ENCODE results near the gene CASP7. TPM values are rescaled to one million over a fixed set of nuclear protein-coding genes. Genes with fewer than 3 reads are reported as not detected.
A peak's percentile ranks its signal among the peaks of the same experiment; 100 is the strongest.

CASP7 gene
- total RNA-seq, 2 donors from 2014 or later, result 31.2 to 45.8 TPM

DNA sequence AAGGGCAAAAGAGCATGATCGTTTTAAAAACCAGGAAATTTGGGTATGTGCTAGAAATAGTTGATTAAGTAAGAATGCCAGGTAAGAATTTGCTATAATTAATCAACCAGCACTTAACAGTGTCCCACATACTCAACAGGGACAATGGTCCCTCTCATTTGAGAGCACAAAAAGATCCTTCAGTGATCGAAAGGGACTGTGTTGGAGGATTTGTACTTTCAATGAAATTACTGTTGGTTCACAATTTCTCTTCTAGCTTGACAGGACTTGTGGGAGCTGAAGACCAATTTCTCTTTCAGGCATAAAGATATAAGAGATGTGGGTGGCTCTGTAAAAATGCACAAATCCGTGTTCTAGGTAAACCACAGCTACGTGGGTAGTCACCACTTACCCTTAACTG, 59.3 kb downstream of the CASP7 start:
- Mint-ChIP-seq H3K9me3 (no peaks in the 10 kb centered on the region), H3K36me3 (peaks cover 4% of the 10 kb centered on the region), H3K4me1 (ENCODE audit: low read depth in 2 of 2) (no peaks in the 10 kb centered on the region), H3K4me3 (no peak overlapping the region), H3K27ac (no peak overlapping the region), H3K27me3 (peaks cover 1 to 7% of the 10 kb centered on the region in 2 donors)
- no peak for DNase-seq (ENCODE audit: low spot score)
- no peak for ATAC-seq

GRCh38 chr10:113739577-113739976, 59.9 kb downstream of the CASP7 start:
- Mint-ChIP-seq H3K36me3 (no peaks in the 10 kb centered on the region), H3K4me3 (no peak overlapping the region), H3K27me3 (peaks cover 6 to 11% of the 10 kb centered on the region in 2 donors), H3K27ac (no peak overlapping the region), H3K9me3 (no peaks in the 10 kb centered on the region), H3K4me1 (ENCODE audit: low read depth in 2 of 2) (no peaks in the 10 kb centered on the region)
- ATAC-seq, result no peak
- no peak for DNase-seq (ENCODE audit: low spot score)

DNA sequence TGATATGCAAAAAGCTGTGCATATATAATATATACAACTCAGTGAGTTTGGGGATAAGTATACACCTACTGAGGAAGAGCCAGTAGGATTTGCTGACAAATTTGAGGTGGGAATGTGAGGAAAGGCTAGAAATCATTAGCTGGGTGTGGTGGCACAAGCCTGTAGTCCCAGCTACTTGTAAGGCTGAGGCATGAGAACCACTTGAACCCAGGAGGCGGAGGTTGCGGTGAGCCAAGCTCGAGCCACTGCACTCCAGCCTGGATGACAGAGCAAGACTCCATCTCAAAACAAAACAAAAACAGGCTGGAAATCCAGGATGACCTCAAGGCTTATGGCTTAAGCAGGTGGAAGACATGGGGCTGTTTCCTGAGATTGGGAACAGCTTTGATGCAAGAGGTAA, 61.1 kb downstream of the CASP7 start:
- no peak overlapping the region for H3K4me3 Mint-ChIP-seq
- H3K27me3 Mint-ChIP-seq, result peaks cover 13 to 14% of the 10 kb centered on the region in 2 donors
- H3K36me3 Mint-ChIP-seq, result no peaks in the 10 kb centered on the region
- no peaks in the 10 kb centered on the region for H3K4me1 Mint-ChIP-seq (ENCODE audit: low read depth in 2 of 2)
- no peak overlapping the region for H3K27ac Mint-ChIP-seq
- DNase-seq (ENCODE audit: low spot score), result no peak
- no peak for ATAC-seq
- H3K9me3 Mint-ChIP-seq, result no peaks in the 10 kb centered on the region

- Mint-ChIP-seq H3K9me3 (no peaks in the 10 kb centered on the region), H3K4me3 (no peak overlapping the region), H3K36me3 (no peaks in the 10 kb centered on the region), H3K27ac (no peak overlapping the region), H3K27me3 (peaks cover 20 to 24% of the 10 kb centered on the region in 2 donors), H3K4me1 (ENCODE audit: low read depth in 2 of 2) (no peaks in the 10 kb centered on the region)
- DNase-seq (ENCODE audit: low spot score), result no peak
- no peak for ATAC-seq
These were observed 62.8 kb downstream of the CASP7 start for GRCh38 chr10:113742466-113742865.

- Mint-ChIP-seq H3K4me3 (no peak overlapping the region), H3K9me3 (no peaks in the 10 kb centered on the region), H3K36me3 (no peaks in the 10 kb centered on the region), H3K27ac (no peak overlapping the region), H3K4me1 (ENCODE audit: low read depth in 2 of 2) (no peaks in the 10 kb centered on the region), H3K27me3 (peaks cover 23 to 24% of the 10 kb centered on the region in 2 donors)
- ATAC-seq, result peak in 1 of 2 donors; percentile 32
- DNase-seq (ENCODE audit: low spot score), result no peak
These were observed 63.9 kb downstream of the CASP7 start for GRCh38 chr10:113743594-113743993.

DNA sequence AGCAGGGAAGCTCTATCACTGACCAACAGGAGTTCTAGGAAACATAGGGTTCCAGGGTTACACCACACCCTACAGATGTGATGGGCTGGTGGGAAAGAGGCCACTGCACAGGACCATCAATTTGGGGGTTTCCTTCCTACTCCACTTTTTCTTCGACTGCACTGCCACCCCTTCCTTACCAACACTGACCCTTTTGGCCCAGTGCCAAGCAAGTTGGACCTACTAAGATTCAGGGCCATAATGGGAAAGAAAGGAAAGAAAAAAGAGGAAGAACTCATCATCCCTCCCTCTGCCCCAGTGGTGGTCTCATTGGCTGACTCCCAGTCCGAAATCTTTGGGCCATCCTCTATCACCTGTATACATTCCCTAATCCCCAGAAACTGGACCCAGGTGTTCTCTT, 65.7 kb downstream of the CASP7 start:
- Mint-ChIP-seq H3K9me3 (no peaks in the 10 kb centered on the region), H3K27me3 (peaks cover 20 to 24% of the 10 kb centered on the region in 2 donors), H3K27ac (no peak overlapping the region), H3K4me3 (no peak overlapping the region), H3K4me1 (ENCODE audit: low read depth in 2 of 2) (no peaks in the 10 kb centered on the region), H3K36me3 (no peaks in the 10 kb centered on the region)
- DNase-seq (ENCODE audit: low spot score), result no peak
- ATAC-seq, result no peak

- H3K4me3 Mint-ChIP-seq, result no peak overlapping the region
- H3K4me1 Mint-ChIP-seq (ENCODE audit: low read depth in 2 of 2), result no peaks in the 10 kb centered on the region
- H3K36me3 Mint-ChIP-seq, result no peaks in the 10 kb centered on the region
- no peak for ATAC-seq
- H3K27me3 Mint-ChIP-seq, result peaks cover 20 to 24% of the 10 kb centered on the region in 2 donors
- H3K27ac Mint-ChIP-seq, result no peak overlapping the region
- no peaks in the 10 kb centered on the region for H3K9me3 Mint-ChIP-seq
- DNase-seq (ENCODE audit: low spot score), result no peak
These were observed 66.7 kb downstream of the CASP7 start for GRCh38 chr10:113746217-113746957.

DNA sequence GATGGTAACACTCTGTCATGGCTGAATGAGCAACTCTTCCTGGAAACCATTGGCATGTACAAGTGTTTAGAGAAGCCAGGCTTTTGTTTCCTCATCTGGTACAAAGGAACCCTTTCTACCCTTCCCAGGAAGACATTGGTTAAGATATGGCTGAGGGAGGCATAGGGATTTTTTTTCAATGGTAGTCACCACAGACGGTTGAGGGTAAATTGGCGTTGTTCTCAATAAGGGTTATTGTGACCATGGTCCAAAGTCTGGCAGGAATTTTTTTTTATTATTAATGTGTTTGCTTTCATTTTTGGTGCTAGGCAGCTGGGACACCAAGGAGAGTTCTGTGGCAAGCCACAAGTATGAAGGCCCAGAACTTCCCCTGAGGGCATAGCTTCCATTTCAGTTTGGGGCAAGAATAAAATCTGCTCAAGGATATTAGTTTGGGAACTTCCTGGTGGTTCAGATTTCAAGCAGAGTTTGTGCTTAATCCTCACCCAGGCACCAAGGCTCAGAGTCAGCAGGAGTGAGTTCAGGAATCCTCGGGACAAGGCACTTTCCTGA, 71.5 kb downstream of the CASP7 start, which contains the start of gene PLEKHS1:
Gene PLEKHS1 (plus strand): TSS at position 502 of the 552 bp plus-strand sequence. CDS start 3,596 bp downstream, outside the sequence.
- no peaks in the 10 kb centered on the region for H3K9me3 Mint-ChIP-seq
- H3K36me3 Mint-ChIP-seq, result no peaks in the 10 kb centered on the region
- ATAC-seq (no peak), DNase-seq (ENCODE audit: low spot score) (no peak)
- H3K4me1 Mint-ChIP-seq (ENCODE audit: low read depth in 2 of 2), result no peaks in the 10 kb centered on the region
- peaks cover 11 to 12% of the 10 kb centered on the region in 2 donors for H3K27me3 Mint-ChIP-seq
- H3K4me3 Mint-ChIP-seq, result no peak within 1 kb of the TSS
- no peak within 1 kb of the TSS for H3K27ac Mint-ChIP-seq

GRCh38 chr10:113752553-113752952, 72.8 kb downstream of the CASP7 start:
- no peak for DNase-seq (ENCODE audit: low spot score)
- ATAC-seq, result no peak
- no peaks in the 10 kb centered on the region for H3K4me1 Mint-ChIP-seq (ENCODE audit: low read depth in 2 of 2)
- H3K27me3 Mint-ChIP-seq, result peaks cover 6 to 10% of the 10 kb centered on the region in 2 donors
- H3K27ac Mint-ChIP-seq, result no peak overlapping the region
- H3K9me3 Mint-ChIP-seq, result no peaks in the 10 kb centered on the region
- no peaks in the 10 kb centered on the region for H3K36me3 Mint-ChIP-seq
- H3K4me3 Mint-ChIP-seq, result no peak overlapping the region

GRCh38 chr10:113753020-113753692, 73.4 kb downstream of the CASP7 start:
- no peak for DNase-seq (ENCODE audit: low spot score)
- Mint-ChIP-seq H3K9me3 (no peaks in the 10 kb centered on the region), H3K27ac (no peak overlapping the region), H3K4me1 (ENCODE audit: low read depth in 2 of 2) (no peaks in the 10 kb centered on the region), H3K4me3 (no peak overlapping the region), H3K27me3 (peaks cover 6 to 11% of the 10 kb centered on the region in 2 donors), H3K36me3 (no peaks in the 10 kb centered on the region)
- no peak for ATAC-seq

DNA sequence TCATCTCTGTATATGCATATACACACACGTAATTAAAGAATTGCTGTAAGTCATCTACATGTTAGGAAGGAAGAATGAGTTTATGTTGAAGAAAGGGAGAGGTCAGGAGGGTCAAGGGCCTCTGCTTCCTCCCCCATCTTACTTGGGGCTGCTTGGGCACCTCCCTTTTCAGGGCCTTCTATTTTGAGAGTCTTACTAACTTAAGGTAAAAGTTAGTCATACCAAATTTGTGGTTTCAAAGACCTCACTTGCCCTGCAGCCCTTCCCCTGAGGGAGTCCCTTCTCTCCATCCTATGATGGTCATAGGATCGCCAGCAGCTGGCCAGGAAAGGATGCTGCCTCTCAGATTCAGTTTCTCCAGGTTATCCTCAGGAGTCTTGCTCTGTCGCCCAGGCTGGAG, 74.4 kb downstream of the CASP7 start:
- no peaks in the 10 kb centered on the region for H3K9me3 Mint-ChIP-seq
- DNase-seq (ENCODE audit: low spot score), result no peak
- no peak overlapping the region for H3K4me3 Mint-ChIP-seq
- no peak overlapping the region for H3K27ac Mint-ChIP-seq
- H3K36me3 Mint-ChIP-seq, result no peaks in the 10 kb centered on the region
- peaks cover 6 to 11% of the 10 kb centered on the region in 2 donors for H3K27me3 Mint-ChIP-seq
- no peak for ATAC-seq
- no peaks in the 10 kb centered on the region for H3K4me1 Mint-ChIP-seq (ENCODE audit: low read depth in 2 of 2)

- no peaks in the 10 kb centered on the region for H3K9me3 Mint-ChIP-seq
- H3K27me3 Mint-ChIP-seq, result peaks cover 6 to 11% of the 10 kb centered on the region in 2 donors
- DNase-seq (ENCODE audit: low spot score) (no peak), ATAC-seq (peak in 1 of 2 donors; percentile 11)
- no peaks in the 10 kb centered on the region for H3K36me3 Mint-ChIP-seq
- H3K4me3 Mint-ChIP-seq, result no peak overlapping the region
- H3K27ac Mint-ChIP-seq, result no peak overlapping the region
- H3K4me1 Mint-ChIP-seq (ENCODE audit: low read depth in 2 of 2), result no peaks in the 10 kb centered on the region
These were observed 75.1 kb downstream of the CASP7 start for GRCh38 chr10:113754768-113755167.

GRCh38 chr10:113756940-113757543, 77.3 kb downstream of the CASP7 start:
- no peaks in the 10 kb centered on the region for H3K36me3 Mint-ChIP-seq

GRCh38 chr10:113762083-113762482, 82.4 kb downstream of the CASP7 start:
- DNase-seq (ENCODE audit: low spot score), result no peak
- H3K4me1 Mint-ChIP-seq (ENCODE audit: low read depth in 2 of 2), result no peaks in the 10 kb centered on the region
- H3K4me3 Mint-ChIP-seq, result no peak overlapping the region
- H3K27ac Mint-ChIP-seq, result no peak overlapping the region
- peaks cover 16% of the 10 kb centered on the region for H3K36me3 Mint-ChIP-seq
- H3K27me3 Mint-ChIP-seq, result peaks cover 25 to 37% of the 10 kb centered on the region in 2 donors
- no peak for ATAC-seq
- peaks cover 6% of the 10 kb centered on the region for H3K9me3 Mint-ChIP-seq

More at GRCh38 chr10:113756940-113757543, 77.3 kb downstream of the CASP7 start:
- no peaks in the 10 kb centered on the region for H3K9me3 Mint-ChIP-seq
- peaks cover 6 to 20% of the 10 kb centered on the region in 2 donors for H3K27me3 Mint-ChIP-seq
- ATAC-seq (no peak), DNase-seq (ENCODE audit: low spot score) (no peak)
- H3K4me1 Mint-ChIP-seq (ENCODE audit: low read depth in 2 of 2), result no peaks in the 10 kb centered on the region
- H3K4me3 Mint-ChIP-seq, result no peak overlapping the region
- H3K27ac Mint-ChIP-seq, result no peak overlapping the region
